Measurements from ENCODE around the gene ADCY7.

ADCY7 gene

GRCh38 chr16:50272111-50272571 is 5.8 kb downstream of the ADCY7 start:
- ATAC-seq = no peak
- TF ChIP-seq RARB (CRISPR knock-in tag; IDR thresholded peaks at IDR 0.05) (no peak), ESRRG (CRISPR knock-in tag; IDR thresholded peaks at IDR 0.05) (no peak), SNAI2 (CRISPR knock-in tag; IDR thresholded peaks at IDR 0.05) (no peak), PPARA (CRISPR knock-in tag; IDR thresholded peaks at IDR 0.05; ENCODE audit: borderline replicate concordance) (no peak), TSHZ2 (CRISPR knock-in tag; IDR thresholded peaks at IDR 0.05) (no peak), ISL1 (CRISPR knock-in tag; IDR thresholded peaks at IDR 0.05) (no peak), GLIS3 (CRISPR knock-in tag; IDR thresholded peaks at IDR 0.05) (no peak), OSR1 (CRISPR knock-in tag; IDR thresholded peaks at IDR 0.05) (no peak), TOX (CRISPR knock-in tag; IDR thresholded peaks at IDR 0.05; ENCODE audit: borderline replicate concordance) (no peak), CREB5 (CRISPR knock-in tag; IDR thresholded peaks at IDR 0.05; ENCODE audit: low read depth) (no peak)

- ATAC-seq = no peak
- no peak for TF ChIP-seq GLIS3 (CRISPR knock-in tag; IDR thresholded peaks at IDR 0.05)
Measured at GRCh38 chr16:50272687-50273381, 6.5 kb downstream of the ADCY7 start.

- TF ChIP-seq GLIS3 (CRISPR knock-in tag; IDR thresholded peaks at IDR 0.05) (no peak), BACH2 (CRISPR knock-in tag; IDR thresholded peaks at IDR 0.05; ENCODE audit: borderline replicate concordance) (no peak), ISL1 (CRISPR knock-in tag; IDR thresholded peaks at IDR 0.05) (no peak), ESRRG (CRISPR knock-in tag; IDR thresholded peaks at IDR 0.05) (no peak), ZFP30 (CRISPR knock-in tag; IDR thresholded peaks at IDR 0.05) (no peak), TSHZ2 (CRISPR knock-in tag; IDR thresholded peaks at IDR 0.05) (no peak), TOX (CRISPR knock-in tag; IDR thresholded peaks at IDR 0.05; ENCODE audit: borderline replicate concordance) (no peak), ZNF565 (CRISPR knock-in tag; conservative IDR thresholded peaks at IDR 0.05; ENCODE audit: low read depth) (no peak), PATZ1 (CRISPR knock-in tag; IDR thresholded peaks at IDR 0.05; ENCODE audit: borderline replicate concordance) (no peak), ARNTL (CRISPR knock-in tag; IDR thresholded peaks at IDR 0.05; ENCODE audit: borderline replicate concordance, low read depth) (no peak), CSDC2 (CRISPR knock-in tag; IDR thresholded peaks at IDR 0.05) (no peak)
- ATAC-seq = no peak
Measured at GRCh38 chr16:50273382-50273690, 7.0 kb downstream of the ADCY7 start.

GRCh38 chr16:50273888-50274325 is 7.6 kb downstream of the ADCY7 start:
- TF ChIP-seq CSDC2 (CRISPR knock-in tag; IDR thresholded peaks at IDR 0.05) = no peak
- TF ChIP-seq ZFP3 (CRISPR knock-in tag; IDR thresholded peaks at IDR 0.05) = peak; percentile 85; the same call in 1 of the 2 replicates
- no peak for ATAC-seq

All from SK-N-SH treated with all-trans-retinoic acid at 6 μM for 48 hours (cell line).